HG03045 (cell line): ENCODE results near the gene TRIM38.
"Not testable (repeated sequence)": the region's sequence is repeated elsewhere in the genome, so short reads cannot be mapped to it uniquely, and the experiment has no call there.

Experiments
- ATAC-seq: cut with Tn5 transposase; IDR thresholded peaks from one replicate; pipeline ENCODE4 v1.9.1; 2021; ENCODE audit warnings: mild to moderate bottlenecking, moderate library complexity; ENCODE audit not compliant: unreplicated experiment

TRIM38 gene

GRCh38 chr6:26003102-26003694 lies 40.6 kb downstream of the TRIM38 start:
- ATAC-seq, result no peak

- no peak for ATAC-seq
Observed at GRCh38 chr6:26006086-26006939, 43.7 kb downstream of the TRIM38 start.

- not testable (repeated sequence) for ATAC-seq
Observed at GRCh38 chr6:26006940-26007305, 44.3 kb downstream of the TRIM38 start.

GRCh38 chr6:26008470-26008869 lies 45.9 kb downstream of the TRIM38 start:
- ATAC-seq, result no peak

GRCh38 chr6:26009817-26010216 lies 47.2 kb downstream of the TRIM38 start:
- ATAC-seq, result no peak

GRCh38 chr6:26012061-26012460 lies 49.5 kb downstream of the TRIM38 start:
- ATAC-seq, result no peak

GRCh38 chr6:26014386-26014785 lies 51.8 kb downstream of the TRIM38 start:
- ATAC-seq, result not testable (repeated sequence)

GRCh38 chr6:26016245-26016962 lies 53.8 kb downstream of the TRIM38 start:
- ATAC-seq, result no peak

GRCh38 chr6:26016963-26017631 lies 54.5 kb downstream of the TRIM38 start:
- ATAC-seq, result no peak

- ATAC-seq, result no peak
Observed at GRCh38 chr6:26017632-26017966, 55.0 kb downstream of the TRIM38 start.

- no peak for ATAC-seq
Observed at GRCh38 chr6:26019261-26019830, 56.7 kb downstream of the TRIM38 start.

GRCh38 chr6:26019967-26020328 lies 57.3 kb downstream of the TRIM38 start:
- ATAC-seq, result no peak

GRCh38 chr6:26020329-26021000 lies 57.9 kb downstream of the TRIM38 start:
- ATAC-seq, result peak; percentile 45

- peak; percentile 21 for ATAC-seq
Observed at GRCh38 chr6:26021001-26021349, 58.4 kb downstream of the TRIM38 start.

- peak; percentile 58 for ATAC-seq
Observed at GRCh38 chr6:26021350-26022131, 58.9 kb downstream of the TRIM38 start.

GRCh38 chr6:26022132-26022472 lies 59.5 kb downstream of the TRIM38 start:
- no peak for ATAC-seq

GRCh38 chr6:26022737-26023136 lies 60.1 kb downstream of the TRIM38 start:
- no peak for ATAC-seq

- ATAC-seq, result no peak
Observed at GRCh38 chr6:26024651-26025046, 62.0 kb downstream of the TRIM38 start.

- ATAC-seq, result no peak
Observed at GRCh38 chr6:26025047-26025893, 62.7 kb downstream of the TRIM38 start.
